GM12801 (cell line): ENCODE data around the gene NOVA1.

ENCODE experiments used
- TF ChIP-seq, protein P1 (sequence below): IDR thresholded peaks from one replicate; pipeline ENCODE4 v1.5.1; 2011; ENCODE audit warnings: control low read depth; ENCODE audit not compliant: insufficient read length; ENCODE audit errors: extremely low read depth

NOVA1 gene

GRCh38 chr14:26484562-26484961, 113.3 kb downstream of the NOVA1 start:
- TF ChIP-seq, protein P1, sequence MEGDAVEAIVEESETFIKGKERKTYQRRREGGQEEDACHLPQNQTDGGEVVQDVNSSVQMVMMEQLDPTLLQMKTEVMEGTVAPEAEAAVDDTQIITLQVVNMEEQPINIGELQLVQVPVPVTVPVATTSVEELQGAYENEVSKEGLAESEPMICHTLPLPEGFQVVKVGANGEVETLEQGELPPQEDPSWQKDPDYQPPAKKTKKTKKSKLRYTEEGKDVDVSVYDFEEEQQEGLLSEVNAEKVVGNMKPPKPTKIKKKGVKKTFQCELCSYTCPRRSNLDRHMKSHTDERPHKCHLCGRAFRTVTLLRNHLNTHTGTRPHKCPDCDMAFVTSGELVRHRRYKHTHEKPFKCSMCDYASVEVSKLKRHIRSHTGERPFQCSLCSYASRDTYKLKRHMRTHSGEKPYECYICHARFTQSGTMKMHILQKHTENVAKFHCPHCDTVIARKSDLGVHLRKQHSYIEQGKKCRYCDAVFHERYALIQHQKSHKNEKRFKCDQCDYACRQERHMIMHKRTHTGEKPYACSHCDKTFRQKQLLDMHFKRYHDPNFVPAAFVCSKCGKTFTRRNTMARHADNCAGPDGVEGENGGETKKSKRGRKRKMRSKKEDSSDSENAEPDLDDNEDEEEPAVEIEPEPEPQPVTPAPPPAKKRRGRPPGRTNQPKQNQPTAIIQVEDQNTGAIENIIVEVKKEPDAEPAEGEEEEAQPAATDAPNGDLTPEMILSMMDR = no peak

- TF ChIP-seq, protein P1 = no peak
These were observed 118.9 kb downstream of the NOVA1 start for GRCh38 chr14:26478967-26479366.

- TF ChIP-seq, protein P1 = no peak
These were observed 131.0 kb downstream of the NOVA1 start for GRCh38 chr14:26466862-26467261.

DNA sequence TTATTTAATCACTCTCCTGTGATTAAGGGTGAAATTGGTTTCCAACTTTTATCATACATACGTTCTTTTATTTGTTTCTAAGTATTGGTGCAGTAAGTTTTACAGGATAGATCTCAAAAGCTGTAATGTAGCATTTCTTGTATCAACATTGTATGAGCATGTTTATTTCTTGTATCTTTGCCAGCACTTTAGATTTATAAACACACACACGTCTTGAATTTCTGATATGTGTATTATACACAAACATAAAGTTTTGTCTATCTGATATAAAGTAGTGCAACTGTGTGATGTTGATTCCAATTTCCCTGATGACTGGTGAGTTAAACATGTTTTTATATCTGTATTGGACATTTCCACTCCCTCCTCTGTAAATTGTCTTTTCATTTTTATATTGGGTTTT, 134.7 kb downstream of the NOVA1 start:
- TF ChIP-seq, protein P1 = no peak

- TF ChIP-seq, protein P1 = no peak
These were observed 143.7 kb downstream of the NOVA1 start for GRCh38 chr14:26454105-26454504.

- TF ChIP-seq, protein P1 = no peak
These were observed 149.5 kb downstream of the NOVA1 start for GRCh38 chr14:26448181-26448855.

GRCh38 chr14:26444822-26445221, 153.0 kb downstream of the NOVA1 start:
- TF ChIP-seq, protein P1 = no peak
